ENCODE data around the gene GAPDH.
"Not testable (repeated sequence)": the region's sequence is repeated elsewhere in the genome, so short reads cannot be mapped to it uniquely, and the experiment has no call there.

The GAPDH gene

GRCh38 chr12:6533923-6534694 lies at the start of gene GAPDH:
TSS of gene GAPDH (plus strand) at chr12:6534517. CDS start at chr12:6534833, 316 bp downstream.
- DNase-seq, result peak; percentile 96

GRCh38 chr12:6488240-6488639 lies 46.1 kb upstream of the GAPDH start:
- DNase-seq, result no peak

- no peak for DNase-seq
These were observed 44.9 kb upstream of the GAPDH start for GRCh38 chr12:6489449-6489848.

DNA sequence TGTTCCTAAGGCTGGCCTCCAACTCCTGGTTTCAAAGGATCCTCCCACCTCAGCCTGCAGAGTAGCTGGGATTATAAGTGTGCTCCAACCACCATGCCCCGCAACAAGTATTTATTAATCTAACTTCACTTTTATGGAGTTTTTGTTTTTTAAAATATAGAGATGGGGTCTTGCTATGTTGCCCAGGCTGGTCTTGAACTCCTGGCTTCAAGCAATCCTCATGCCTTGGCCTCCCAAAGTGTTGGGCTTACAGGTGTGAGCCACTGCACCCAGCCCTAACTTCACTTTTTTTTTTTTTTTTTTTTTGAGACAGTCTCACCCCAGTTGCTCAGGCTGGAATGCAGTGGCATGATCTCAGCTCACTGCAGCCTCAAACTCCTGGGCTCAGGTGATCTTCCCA lies 43.6 kb upstream of the GAPDH start:
- not testable (repeated sequence) for DNase-seq

DNA sequence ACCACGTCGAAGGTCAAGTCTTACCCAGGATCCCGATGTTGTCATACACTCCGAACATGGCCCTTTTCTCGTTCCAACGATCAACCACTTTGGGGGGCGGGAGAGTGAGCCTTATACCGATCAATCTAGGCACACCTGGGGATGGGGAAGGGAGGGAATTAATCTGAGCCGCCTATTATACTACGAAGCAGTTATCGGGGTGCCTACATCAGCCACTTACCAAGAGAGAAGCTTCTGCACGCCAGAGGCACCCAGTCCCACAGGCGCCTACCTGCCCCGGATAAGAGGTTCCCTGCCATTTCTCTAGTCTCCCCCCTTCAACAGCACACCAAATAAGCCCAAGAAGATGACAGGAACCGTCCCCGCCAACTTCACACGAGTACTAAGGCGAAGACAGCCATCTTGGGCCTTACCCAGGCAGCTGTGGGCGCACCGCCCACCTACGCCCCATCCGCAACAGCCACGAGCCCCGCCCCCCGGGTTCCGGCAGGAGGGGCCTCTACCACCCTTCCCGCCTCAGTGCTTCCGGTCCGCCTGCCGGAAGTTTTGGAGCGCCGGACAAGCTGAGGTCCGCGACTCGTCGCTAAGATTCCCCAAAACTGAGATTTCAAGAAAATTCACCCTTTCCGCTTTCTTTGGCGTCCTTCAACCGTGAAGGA lies 41.4 kb upstream of the GAPDH start, which contains the start of gene MRPL51:
TSS of gene MRPL51 (minus strand) at position 425 of the 659 bp plus-strand sequence. CDS start at position 299, 126 bp downstream.
- peak; percentile 97 for DNase-seq

GRCh38 chr12:6493497-6494257 lies 40.6 kb upstream of the GAPDH start, which contains the start of gene NCAPD2:
TSS of gene NCAPD2 (plus strand) at chr12:6494102. CDS start at chr12:6495099, 997 bp downstream.
- peak; percentile 95 for DNase-seq

DNA sequence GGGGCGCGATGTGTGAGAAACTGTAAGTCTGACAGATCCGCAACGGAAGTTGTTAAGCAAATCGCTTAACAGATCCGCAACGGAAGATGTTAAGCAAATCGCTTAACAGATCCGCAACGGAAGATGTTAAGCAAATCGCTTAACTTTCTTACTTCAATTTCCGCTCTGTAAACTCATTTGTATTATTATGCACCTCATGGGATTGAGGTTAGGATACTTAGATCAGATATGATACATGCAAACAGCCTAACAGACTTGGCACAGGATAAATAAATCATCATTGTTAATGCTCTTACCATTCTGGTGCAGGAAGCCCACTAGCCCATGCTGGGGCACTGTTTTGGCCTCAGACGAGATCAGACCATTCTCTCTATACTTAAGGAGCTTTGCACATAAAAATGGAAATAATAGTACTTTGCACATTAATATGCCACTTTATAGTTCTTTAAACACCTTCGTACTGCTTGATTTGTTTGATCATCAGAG lies 40.0 kb upstream of the GAPDH start:
- DNase-seq, result no peak

DNA sequence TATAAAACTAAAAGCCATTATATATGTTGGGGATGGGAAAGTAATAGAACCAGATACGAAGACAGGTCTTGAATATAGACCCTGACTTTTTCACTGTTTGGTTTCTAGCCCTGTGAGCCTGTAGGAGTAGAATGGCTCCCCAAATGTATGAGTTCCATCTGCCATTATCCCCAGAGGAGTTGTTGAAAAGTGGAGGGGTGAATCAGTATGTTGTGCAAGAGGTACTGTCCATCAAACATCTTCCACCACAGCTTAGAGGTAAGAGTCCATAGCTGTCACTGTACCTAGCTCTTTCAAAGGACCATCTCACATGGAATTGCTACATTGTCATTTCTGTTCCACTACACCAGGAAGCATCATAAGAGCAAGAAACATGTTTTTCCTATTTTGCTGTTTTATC lies 39.3 kb upstream of the GAPDH start:
- no peak for DNase-seq

- not testable (repeated sequence) for DNase-seq
These were observed 37.0 kb upstream of the GAPDH start for GRCh38 chr12:6497291-6497690.

DNA sequence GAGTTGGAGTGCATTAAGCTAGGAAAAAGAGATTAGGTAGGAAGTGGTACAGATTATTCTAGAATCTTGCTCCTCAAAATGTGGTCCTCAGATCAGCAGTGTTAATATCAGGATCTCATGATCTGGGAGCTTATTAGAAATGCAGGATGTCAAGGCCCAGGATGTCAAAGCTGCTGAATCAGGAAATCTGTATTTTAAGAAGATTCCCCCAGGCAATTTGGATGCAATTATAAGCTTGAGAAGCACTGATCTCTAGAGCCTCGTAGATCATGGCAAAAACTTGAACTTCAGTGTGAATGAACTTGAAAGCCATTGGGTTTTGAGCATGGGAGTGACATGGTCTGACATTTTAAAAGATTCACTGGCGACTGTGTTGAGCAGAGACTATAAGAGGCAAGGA lies 33.9 kb upstream of the GAPDH start:
- DNase-seq, result no peak

- DNase-seq, result no peak
These were observed 27.0 kb upstream of the GAPDH start for GRCh38 chr12:6507102-6507998.

GRCh38 chr12:6508087-6508486 lies 26.2 kb upstream of the GAPDH start:
- no peak for DNase-seq

GRCh38 chr12:6520186-6520585 lies 14.1 kb upstream of the GAPDH start:
- no peak for DNase-seq

DNA sequence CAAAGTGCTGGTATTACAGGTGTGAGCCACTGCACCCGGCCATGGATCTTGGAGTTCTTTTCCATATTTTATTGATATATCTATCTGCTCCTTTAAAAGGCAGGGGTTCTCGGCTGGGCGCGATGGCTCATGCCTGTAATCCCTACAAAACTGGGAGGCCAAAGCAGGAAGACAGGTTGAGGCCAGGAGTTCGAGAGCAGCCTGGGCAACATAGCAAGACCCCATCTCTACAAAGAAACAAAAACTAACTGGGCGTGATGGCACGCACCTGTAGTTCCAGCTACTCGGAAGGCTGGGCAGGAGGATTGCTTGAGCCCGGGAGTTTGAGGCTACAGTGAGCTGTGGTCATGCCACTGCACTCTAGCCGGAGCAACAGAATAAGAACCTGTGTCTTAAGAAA lies 12.1 kb upstream of the GAPDH start:
- no peak for DNase-seq

DNA sequence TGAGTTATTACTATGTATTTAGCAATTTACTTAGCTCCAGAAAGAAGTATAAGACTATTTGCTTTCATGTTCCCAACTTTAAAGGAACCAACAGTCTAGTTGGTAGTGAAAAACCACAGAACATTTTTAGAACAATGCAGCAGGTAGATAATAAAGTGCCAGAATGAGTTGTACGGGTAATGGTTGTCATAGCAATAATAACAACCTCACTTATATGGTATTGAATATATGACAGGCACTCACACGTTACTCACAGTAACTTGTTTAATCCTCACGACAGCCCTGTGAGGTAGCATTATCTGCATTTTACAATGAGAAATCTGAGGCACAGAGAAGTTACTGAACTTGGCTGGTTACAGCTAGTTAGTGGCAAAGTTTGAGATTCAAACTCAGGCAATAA lies 10.6 kb upstream of the GAPDH start:
- no peak for DNase-seq

DNA sequence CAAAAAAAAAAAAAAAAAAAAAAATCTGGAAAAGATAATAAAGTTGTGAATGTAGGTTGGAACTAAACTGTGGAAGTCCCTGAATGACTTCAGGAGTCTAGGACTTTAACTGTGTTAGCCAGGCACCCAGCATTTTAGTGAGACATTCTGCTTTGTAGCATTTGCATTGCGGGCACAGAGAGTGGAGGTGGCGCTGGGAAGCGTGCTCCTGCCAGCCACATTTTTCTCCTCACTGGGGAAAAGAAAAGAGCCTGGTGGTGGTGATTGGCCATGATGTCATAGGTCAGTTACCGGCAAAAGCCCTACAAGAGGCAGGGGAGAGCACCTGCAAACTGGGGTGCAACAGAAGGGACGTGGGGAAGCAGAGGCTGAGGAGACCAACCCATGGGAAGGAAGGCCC lies 9.7 kb upstream of the GAPDH start:
- DNase-seq, result no peak

GRCh38 chr12:6526201-6526600 lies 8.1 kb upstream of the GAPDH start:
- no peak for DNase-seq

DNA sequence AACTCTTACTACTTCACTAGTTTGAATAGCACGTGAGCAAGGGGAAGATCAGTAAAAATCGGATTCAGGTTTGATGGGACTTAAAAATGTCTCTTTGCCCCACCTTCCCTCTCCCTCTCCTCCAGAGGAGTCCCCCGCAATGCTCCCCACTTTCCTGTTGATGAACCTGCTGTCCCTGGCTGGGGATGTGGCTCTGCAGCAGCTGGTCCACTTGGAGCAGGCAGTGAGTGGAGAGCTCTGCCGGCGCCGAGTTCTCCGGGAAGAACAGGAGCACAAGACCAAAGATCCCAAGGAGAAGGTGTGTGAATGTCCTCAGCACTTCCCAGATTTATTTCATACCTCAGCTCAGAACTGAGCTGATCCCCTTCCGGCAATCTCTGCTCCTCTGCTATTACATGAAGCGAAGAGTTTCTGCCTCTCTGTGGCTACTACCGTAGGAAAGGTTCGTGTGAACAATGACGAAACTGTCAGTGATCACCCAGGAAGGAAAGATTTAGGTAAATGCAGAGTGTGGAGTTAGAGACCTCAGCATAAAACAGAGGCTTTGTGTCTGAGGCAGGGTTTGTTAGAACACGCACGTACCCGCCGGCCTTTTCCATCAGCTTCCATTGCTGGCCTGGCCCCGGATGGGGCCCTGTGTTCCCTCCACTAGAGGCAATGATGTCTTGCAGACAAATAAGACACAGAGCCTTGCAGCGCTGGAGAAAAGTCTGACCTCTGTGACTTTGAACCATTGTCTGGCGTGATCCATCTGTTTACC lies 7.4 kb upstream of the GAPDH start:
- no peak for DNase-seq

DNA sequence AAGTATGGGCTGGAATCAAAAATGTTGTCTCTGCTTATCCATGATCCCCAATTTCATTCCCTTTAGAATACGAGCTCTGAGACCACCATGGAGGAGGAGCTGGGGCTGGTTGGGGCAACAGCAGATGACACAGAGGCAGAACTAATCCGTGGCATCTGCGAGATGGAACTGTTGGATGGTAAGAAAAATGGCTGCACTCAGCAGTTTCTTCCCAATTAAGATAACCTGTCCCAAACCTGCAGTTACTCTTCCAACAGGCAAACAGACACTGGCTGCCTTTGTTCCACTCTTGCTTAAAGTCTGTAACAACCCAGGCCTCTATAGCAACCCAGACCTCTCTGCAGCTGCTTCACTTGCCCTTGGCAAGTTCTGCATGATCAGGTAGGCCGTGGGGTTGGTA lies 6.6 kb upstream of the GAPDH start:
- no peak for DNase-seq

DNA sequence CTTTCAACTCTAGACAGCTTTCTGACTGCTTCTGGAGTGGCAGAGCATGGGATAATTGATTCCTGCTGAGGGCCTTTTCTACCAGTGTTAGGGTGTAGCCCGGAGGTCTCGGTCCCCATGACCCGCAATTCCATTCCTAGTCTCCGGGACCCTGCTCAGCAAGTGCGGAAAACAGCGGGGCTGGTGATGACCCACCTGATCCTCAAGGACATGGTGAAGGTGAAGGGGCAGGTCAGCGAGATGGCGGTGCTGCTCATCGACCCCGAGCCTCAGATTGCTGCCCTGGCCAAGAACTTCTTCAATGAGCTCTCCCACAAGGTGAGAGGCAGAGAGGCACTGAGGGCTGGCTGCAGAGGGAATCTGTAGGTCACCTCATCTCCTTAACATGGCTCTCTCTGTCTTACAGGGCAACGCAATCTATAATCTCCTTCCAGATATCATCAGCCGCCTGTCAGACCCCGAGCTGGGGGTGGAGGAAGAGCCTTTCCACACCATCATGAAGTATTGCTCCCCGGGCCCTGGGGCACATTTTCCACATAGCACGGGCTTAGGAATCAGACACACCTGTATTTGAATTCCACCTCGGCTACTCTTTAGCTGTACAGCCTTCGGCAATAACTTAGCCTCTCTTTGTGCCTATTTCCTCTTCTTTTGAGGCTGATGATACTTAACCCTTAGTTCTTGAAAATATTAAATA lies 5.6 kb upstream of the GAPDH start:
- no peak for DNase-seq

DNA sequence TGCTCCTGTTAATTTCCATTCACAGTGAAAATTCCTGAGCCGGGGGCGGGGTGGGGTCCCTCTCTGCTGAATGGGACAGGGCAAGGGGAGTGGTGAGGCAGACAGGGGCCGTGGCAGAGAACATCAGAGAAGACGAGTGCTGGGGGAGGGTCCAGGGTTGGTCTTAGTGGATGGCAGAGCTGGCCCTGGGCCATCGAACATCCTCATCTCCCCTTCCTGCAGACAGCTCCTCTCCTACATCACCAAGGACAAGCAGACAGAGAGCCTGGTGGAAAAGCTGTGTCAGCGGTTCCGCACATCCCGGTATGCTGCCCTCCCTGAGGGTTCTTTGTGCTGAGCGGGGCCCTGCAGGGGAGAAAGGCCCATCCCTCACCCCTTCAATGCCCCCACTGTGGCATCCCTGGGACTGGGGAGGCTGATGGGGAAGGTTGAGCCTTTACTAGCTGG lies 5.0 kb upstream of the GAPDH start:
- DNase-seq, result no peak
